GM19395 (cell line): ENCODE data around the gene MRPL32.

Experiments
- ATAC-seq: cut with Tn5 transposase; IDR thresholded peaks from one replicate; pipeline ENCODE4 v1.9.1; 2021; ENCODE audit warnings: mild to moderate bottlenecking, moderate library complexity; ENCODE audit not compliant: unreplicated experiment

Gene MRPL32

GRCh38 chr7:42964293-42964692 is 32.1 kb downstream of the MRPL32 start:
- ATAC-seq: no peak

GRCh38 chr7:42964849-42965805 is 33.0 kb downstream of the MRPL32 start:
- no peak for ATAC-seq

- no peak for ATAC-seq
These were observed 35.2 kb downstream of the MRPL32 start for GRCh38 chr7:42967391-42967790.

- ATAC-seq: no peak
These were observed 40.7 kb downstream of the MRPL32 start for GRCh38 chr7:42972699-42973500.

- no peak for ATAC-seq
These were observed 44.2 kb downstream of the MRPL32 start for GRCh38 chr7:42976371-42976770.

GRCh38 chr7:42978496-42978895 is 46.3 kb downstream of the MRPL32 start:
- no peak for ATAC-seq

GRCh38 chr7:42980084-42980483 is 47.9 kb downstream of the MRPL32 start:
- no peak for ATAC-seq

- ATAC-seq: no peak
These were observed 48.3 kb downstream of the MRPL32 start for GRCh38 chr7:42980514-42980913.

- ATAC-seq: no peak
These were observed 49.4 kb downstream of the MRPL32 start for GRCh38 chr7:42981601-42982000.

GRCh38 chr7:42982604-42983115 is 50.5 kb downstream of the MRPL32 start:
- no peak for ATAC-seq

GRCh38 chr7:42984137-42984536 is 52.0 kb downstream of the MRPL32 start:
- ATAC-seq: no peak

GRCh38 chr7:42986213-42986612 is 54.0 kb downstream of the MRPL32 start:
- ATAC-seq: no peak

- no peak for ATAC-seq
These were observed 54.6 kb downstream of the MRPL32 start for GRCh38 chr7:42986781-42987248.
